Germinal center (tissue), 1 donor: ENCODE data around the gene PRR12.
A peak's percentile ranks its signal among the peaks of the same experiment; 100 is the strongest.

Experiments used
- DNase-seq: peaks from one replicate; pipeline ENCODE4 v3.0.0; 2012; ENCODE audit warnings: mixed read lengths, low spot score

PRR12 gene

GRCh38 chr19:49565261-49565660 is 25.7 kb upstream of the PRR12 start:
- no peak for DNase-seq

GRCh38 chr19:49566302-49566701 is 24.7 kb upstream of the PRR12 start:
- no peak for DNase-seq

DNA sequence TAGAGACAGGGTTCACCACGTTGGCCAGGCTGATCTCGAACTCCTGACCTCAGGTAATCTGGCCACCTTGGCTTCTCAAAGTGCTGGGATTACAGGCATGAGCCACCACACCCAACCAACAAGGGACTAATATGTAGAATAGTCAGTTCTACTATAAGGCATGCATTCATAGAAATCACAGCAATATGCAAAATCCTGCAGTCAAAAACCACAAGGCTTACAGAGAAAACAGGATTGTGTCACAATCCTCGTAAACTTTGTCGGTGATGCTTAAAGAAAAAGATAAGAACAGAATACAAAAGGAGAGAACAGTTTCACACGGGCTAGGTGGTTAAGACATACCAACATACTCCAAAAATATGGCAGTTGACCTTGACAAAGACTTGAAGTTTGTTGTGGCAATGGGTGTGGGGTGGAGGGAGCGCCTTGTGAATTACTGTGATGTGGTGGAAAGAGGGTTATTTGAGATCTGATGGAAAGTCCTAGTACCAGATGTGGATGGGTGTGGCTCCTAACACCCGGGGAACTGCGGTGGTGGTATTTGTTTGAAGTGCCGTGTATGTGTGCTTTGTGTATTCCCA is 23.0 kb upstream of the PRR12 start:
- DNase-seq, result no peak

DNA sequence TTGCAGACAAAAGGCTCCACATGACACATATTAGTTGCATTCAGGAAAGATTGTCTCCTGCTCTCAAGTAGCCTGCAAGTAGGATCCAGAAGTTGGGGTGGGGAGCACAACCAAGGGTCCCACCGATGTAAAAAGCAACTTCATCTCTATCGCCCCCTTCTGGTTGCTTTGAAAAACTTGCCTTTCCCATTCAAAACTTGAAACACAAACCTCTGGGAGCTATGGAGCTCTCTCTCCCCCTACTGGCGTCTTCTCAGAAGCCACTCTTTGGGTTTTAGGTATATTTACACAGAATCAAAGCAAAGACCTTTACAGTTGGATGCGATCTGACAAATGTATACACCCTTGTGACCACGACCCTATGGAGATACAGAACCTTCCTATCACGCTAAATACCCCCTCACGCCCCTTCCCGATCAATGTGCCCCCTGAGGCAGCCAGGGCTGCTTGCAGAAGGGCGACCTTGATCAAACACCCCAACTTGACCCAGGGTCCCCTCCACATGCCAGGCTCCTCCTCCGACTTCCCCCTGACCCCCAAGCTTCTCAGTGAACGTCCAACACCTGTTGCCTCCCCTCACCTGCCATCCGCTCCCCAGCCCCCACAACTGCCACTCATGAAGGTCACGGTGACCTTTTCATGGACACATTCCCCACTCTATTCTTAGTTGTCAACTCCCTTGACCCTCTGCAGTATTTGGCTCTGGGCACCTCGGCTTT is 20.7 kb upstream of the PRR12 start:
- DNase-seq, result peak; percentile 89

DNA sequence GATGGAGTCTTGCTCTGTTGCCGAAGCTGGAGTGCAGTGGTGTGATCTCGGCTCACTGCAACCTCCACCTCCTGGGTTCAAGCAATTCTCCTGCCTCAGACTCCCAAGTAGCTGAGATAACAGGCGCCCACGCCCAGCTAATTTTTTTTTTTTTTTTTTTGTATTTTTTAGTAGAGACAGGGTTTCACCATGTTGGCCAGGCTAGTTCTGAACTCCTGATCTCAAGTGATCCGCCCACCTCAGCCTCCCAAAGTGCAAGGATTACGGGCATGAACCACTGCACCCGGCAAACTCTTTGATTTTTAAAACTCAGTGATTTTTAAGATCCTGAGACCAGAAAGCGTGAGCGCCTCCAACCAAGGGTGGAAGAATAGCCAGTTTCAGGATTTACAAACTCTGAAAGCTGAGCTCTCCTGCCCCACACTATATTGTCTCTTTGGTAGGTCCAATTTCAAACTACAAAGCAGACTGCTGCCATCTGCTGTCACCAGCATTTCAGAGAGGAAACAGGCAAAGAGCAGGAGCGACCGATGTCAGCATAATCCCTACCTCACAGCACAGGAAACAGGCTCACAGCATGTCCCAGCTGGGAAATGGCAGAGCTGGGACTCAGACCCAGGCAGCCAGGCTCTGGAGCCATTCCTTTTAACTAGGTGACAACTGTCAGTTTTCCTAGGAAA is 19.8 kb upstream of the PRR12 start:
- no peak for DNase-seq

GRCh38 chr19:49573009-49573408 is 18.0 kb upstream of the PRR12 start:
- no peak for DNase-seq

DNA sequence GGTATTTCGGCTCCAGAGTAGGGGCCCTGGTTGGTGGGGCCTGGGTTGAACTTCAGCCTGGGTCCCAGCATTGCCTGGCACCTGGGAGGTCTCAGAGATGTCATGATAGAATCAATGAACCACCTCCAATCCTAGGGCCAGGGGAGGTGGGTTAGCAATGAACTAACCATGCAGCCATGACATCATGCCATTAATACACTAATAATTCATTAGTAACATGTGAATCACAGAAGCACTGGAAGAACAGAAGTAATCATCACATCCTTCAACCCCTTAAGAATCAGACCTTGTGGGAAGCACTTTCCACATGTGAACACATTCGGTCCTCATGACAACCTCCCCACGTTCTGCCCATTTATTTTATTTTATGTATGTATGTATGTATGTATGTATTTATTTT is 17.6 kb upstream of the PRR12 start:
- no peak for DNase-seq

DNA sequence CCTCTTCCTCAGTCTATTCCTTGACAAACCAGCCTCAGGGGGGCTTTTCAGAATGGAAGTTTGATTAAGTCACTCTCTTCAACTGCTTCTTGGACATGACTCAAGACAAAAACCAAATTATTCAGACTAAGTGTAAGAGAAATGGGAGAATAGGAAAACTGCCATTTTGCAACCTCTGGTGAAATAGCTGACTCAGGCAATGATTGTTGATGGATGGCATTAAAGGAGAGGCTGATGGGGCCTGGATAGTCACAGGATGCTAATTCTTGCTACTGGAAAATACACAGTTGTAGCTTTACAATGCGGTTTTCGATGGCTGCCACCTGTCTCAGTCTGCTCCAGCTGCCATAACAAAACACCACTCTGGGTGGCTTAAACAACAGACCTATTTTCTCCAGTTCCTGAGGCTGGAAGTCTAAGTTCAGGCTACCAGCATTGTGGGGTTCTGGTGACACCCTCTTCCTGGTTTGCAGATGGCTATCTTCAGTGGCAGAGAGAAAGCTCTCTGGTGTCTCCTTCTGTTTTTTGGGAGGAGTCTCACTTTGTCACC is 16.7 kb upstream of the PRR12 start:
- DNase-seq, result no peak

- DNase-seq, result no peak
Observed at GRCh38 chr19:49579193-49579592, 11.8 kb upstream of the PRR12 start.

DNA sequence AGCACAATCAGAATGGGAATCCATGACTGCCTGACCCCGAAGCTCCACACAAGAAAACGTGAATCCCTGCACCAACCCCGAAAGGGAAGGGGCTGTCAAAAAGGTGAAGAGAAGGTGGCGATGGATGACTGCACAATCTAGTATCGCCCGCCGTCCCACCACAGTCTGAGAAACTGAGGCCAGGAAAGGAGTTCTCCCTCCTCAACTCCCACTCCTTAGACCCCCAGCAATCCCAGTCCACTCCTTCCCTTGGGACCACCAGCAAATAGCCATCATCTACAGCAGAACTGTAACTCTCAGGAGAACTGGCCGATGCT is 11.1 kb upstream of the PRR12 start:
- no peak for DNase-seq

- DNase-seq, result peak; percentile 88
Observed at GRCh38 chr19:49580264-49581006, 10.5 kb upstream of the PRR12 start, which contains the start of gene NOSIP. TSS of gene NOSIP (minus strand) at chr19:49580556. CDS start at chr19:49560691, 19,865 bp downstream.

DNA sequence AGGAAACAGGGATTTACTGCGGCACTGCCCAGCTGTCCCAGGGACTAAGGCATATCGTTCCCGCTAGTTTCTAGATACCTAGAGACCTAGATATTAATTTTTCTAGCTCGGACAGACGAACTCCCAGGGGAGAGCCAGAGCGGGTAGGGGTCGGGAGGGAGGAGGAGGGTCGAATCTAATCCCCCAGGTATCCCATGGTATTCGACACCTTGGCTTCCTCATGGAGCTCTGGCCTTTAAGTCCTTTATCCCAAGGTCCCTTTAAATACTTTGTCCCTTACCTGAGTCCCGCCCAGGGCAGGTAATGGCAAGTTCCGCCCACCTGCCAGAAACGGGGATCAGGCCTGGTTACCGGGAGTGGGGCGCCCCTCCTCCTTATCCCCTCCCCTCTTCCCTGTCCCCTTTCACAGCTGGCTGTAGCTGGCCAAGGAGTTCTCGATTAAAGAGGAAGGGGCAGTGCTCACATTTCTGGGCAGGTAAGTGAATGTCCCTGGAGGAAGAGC is 9.9 kb upstream of the PRR12 start, which contains the start of gene PRRG2:
Gene PRRG2, plus strand, starts transcription at position 310 of the 502 bp plus-strand sequence. CDS start 1,904 bp downstream, outside the sequence.
- no peak for DNase-seq

DNA sequence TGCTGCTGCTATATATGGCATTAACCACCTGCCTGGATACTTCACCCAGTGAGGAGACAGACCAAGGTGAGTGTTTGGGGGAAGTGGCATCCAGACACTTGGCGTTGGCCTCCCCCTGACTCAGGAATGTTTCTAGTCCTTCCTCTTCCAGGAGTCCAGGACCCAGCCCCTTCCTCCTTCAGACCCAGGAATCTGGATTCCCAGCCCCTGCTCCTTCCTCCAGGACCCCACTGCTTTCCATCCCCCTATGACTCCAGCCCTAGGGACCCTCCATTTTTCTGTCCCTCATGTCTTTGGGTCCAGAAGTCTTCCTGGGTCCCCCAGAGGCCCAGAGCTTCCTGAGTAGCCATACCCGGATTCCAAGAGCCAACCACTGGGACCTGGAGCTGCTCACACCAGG is 7.7 kb upstream of the PRR12 start:
- no peak for DNase-seq

DNA sequence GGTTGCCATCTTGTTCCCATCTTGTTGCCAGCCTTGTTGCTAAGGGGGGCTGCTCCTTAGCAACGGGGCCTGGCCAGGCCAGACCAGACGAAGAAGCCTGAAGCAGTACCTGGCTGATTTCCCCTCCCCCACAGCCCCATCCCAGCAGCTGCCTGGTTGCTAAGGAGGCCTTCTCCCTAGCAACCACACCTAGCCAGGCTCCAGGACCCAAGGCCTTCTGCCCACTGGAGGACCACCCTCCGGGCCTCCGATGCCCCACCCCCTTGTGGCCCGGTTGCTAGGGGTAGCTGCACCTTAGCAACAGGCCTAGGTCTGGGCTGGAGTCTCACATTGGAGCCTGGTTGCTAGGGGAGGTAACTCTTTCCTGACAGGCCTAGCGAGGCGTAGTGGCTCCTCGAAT is 6.0 kb upstream of the PRR12 start:
- DNase-seq, result no peak

DNA sequence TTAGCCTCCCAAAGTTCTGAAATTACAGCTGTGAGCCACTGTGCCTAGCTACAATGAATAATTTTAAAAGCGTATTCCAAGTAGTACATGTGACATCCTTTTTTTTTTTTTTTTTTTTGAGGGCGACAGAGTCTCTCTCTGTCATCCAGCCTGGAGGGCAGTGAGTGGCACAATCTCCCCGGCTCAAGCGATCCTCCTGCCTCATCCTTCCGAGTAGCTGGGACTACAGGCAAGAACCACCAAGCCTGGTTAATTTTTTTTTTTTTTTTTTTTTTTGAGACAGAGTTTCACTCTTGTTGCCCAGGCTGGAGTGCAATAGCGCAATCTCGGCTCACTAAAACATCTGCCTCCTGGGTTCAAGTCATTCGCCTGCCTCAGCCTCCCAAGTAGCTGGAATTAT is 3.8 kb upstream of the PRR12 start:
- no peak for DNase-seq

DNA sequence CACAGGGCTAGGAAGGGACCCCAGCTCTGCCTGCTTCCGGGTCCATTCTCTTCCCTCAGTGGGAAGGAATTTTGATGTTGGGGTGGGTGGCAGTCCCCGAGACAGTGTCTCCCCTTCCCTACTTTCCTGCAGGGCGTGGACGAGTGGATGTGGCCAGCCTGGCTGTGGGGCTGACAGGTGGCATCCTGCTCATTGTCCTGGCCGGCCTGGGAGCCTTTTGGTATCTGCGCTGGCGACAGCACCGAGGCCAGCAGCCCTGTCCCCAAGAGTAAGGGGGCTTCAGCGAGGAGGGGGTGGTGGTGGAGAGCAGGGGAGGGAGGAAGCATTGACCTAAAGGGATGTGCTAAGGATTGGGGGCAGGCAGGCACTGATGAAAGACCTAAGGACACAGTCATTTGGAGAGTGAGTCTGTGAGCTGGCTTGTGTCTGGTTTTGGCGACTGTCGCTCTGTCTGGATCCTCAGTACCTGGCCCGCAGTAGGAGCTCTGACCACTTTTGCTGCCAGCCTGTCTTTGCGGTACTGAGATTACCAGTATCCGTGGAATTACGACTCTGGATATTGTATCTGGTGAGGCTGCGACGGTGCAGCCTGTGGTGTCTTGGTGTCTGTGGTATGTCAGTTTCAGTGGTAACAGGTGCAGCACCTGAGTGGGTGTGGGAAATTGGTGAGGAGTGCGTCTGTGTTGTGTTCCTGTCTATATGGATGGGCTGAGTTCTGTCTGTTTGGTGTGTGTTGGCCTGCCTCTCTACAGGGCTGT is 2.4 kb upstream of the PRR12 start:
- no peak for DNase-seq

DNA sequence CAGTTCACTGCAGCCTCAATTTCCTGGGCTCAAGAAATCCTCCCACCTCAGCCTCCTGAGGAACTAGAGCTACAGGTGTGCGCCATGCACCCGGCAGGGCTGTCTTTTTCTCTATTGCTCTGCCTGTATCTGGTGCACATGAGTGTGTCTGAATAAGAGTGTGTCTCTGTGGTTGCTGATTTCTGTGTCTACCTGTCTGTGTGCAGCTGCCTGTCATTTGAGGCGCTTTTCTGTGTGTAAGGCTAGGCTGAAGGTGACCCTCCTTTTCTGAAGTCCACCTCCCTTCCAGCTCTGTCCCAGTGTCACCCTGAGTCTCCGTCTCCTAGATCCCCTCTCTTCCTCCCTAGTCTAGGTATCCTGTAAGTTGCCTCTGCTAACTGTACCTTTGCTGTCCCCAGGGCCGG is 1.5 kb upstream of the PRR12 start:
- no peak for DNase-seq

- DNase-seq, result peak; percentile 97
Observed at GRCh38 chr19:49590071-49590970, 661 bp upstream of the PRR12 start.

DNA sequence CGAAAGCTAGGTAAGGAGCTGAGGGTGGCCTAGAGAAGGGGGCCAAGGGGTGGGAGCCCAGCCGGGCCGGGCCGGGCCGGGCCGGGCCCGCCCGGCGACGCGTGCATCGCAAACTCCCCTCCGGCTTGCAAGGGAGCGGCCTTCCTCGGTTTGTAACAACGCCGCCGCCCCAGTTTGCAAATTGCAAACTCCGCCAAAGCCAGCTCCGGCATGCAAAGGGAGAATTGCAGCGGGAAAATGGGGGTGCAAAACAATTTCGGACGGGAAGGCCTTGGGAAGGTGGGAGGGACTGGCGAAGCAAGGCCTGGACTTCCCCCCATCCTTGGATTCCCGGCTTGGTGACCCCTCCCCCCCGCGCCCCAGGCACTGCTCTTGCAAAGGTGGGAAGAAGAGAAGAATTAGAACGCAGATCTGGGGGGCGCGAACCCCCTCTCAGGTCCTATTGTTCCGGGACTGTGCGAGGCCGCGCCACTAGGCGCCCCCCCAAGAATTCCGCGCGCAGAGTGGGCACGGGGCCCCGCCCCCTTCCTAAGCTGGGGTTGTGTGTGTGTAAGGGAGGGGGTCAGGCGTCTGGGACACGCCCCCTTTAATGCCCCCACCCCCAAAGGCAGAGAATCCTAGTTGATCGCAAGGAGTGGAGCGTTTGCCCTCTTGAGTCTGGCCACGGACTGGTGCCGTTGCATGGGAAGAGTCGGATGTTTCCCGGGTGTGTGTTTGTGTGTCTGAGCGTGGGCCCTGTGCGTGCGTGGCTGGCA is 926 bp downstream of the PRR12 start:
- peak; percentile 62 for DNase-seq
